DND-41 (cell line): Measurements from ENCODE around the gene EPHA7.

Experiments used
- CTCF ChIP-seq: IDR thresholded peaks from 2 replicates; pipeline ENCODE4 v1.5.1; 2012; ENCODE audit warnings: borderline replicate concordance, low read length, moderate library complexity, mild to moderate bottlenecking; ENCODE audit not compliant: poor library complexity, severe bottlenecking; ENCODE audit errors: extremely low read depth
- EZH2 ChIP-seq: IDR thresholded peaks from 3 replicates; pipeline ENCODE4 v1.6.1; 2012; ENCODE audit warnings: borderline replicate concordance, low read depth, mild to moderate bottlenecking, moderate library complexity, low read length, inconsistent platforms; ENCODE audit not compliant: severe bottlenecking

GRCh38 chr6:93307505-93308409, 111.6 kb downstream of the EPHA7 start:
- no peak for TF ChIP-seq CTCF
- TF ChIP-seq EZH2, result no peak
